IMR-90 (cell line): ENCODE measurements around the gene TMCO1. TPM values are rescaled to one million over a fixed set of nuclear protein-coding genes. Genes with fewer than 3 reads are reported as not detected.
A peak's percentile ranks its signal among the peaks of the same experiment; 100 is the strongest.

Experiments used
- ATAC-seq: fragments of 200-7000 bp; cut with Tn5 transposase; 2 replicates; pipeline ENCODE4 v1.9.1; 2020; ENCODE audit warnings: low read depth, mild to moderate bottlenecking, moderate library complexity
- BruUV-seq: library from RNA; stranded (reverse); fragments of 400-500 nt; replicated peaks from 2 replicates; lab custom pipeline; 2021; lab: Mats Ljungman, UMichigan
- CTCF ChIA-PET: fragments of 300-600 bp; formaldehyde crosslinking; extraction: SDS; loops from one replicate; lab custom pipeline; 2021; ENCODE audit warnings: antibody characterized with exemption; lab: Yijun Ruan, JAX
- POLR2A ChIA-PET: fragments of 300-600 bp; sonication (Branson Sonifier 250); formaldehyde crosslinking; loops from one replicate; lab custom pipeline; 2022; ENCODE audit warnings: antibody characterized with exemption; ENCODE audit not compliant: unreplicated experiment; lab: Charles Lee
- DNase-seq: peaks from one replicate; pipeline ENCODE4 v3.0.0; 2013
- H2AFZ ChIP-seq: replicated peaks from 2 replicates; pipeline ENCODE3; 2013; ENCODE audit warnings: low read length, mild to moderate bottlenecking; ENCODE audit not compliant: poor library complexity
- H2AK5ac ChIP-seq: 2 replicates; pipeline ENCODE4 v1.6.1; 2013; ENCODE audit warnings: low read depth, low read length, inconsistent platforms
- H2AK9ac ChIP-seq: replicated peaks from 2 replicates; pipeline ENCODE3; 2013; ENCODE audit warnings: mild to moderate bottlenecking, low read depth, low read length, moderate library complexity; ENCODE audit not compliant: poor library complexity
- H2BK120ac ChIP-seq: 2 replicates; pipeline ENCODE4 v1.6.1; 2013; ENCODE audit warnings: low read depth, low read length, inconsistent platforms
- H2BK15ac ChIP-seq: 3 replicates; pipeline ENCODE4 v1.6.1; 2013; ENCODE audit warnings: low read depth, low read length, inconsistent platforms
- H2BK20ac ChIP-seq: 2 replicates; pipeline ENCODE4 v1.6.1; 2013; ENCODE audit warnings: low read depth, mild to moderate bottlenecking, inconsistent platforms, low read length, moderate library complexity
- H2BK5ac ChIP-seq: 2 replicates; pipeline ENCODE4 v1.6.1; 2013; ENCODE audit warnings: mild to moderate bottlenecking, low read depth, low read length, inconsistent platforms; ENCODE audit not compliant: poor library complexity, severe bottlenecking
- H3K14ac ChIP-seq: replicated peaks from 2 replicates; pipeline ENCODE4 v1.6.1; 2013; ENCODE audit warnings: low read depth, low read length, inconsistent platforms
- H3K18ac ChIP-seq: 2 replicates; pipeline ENCODE4 v1.6.1; 2013; ENCODE audit warnings: low read depth, low read length, control low read depth
- H3K23ac ChIP-seq: 2 replicates; pipeline ENCODE4 v1.6.1; 2013; ENCODE audit warnings: low read depth, low read length, inconsistent platforms
- H3K27ac ChIP-seq: 2 replicates; pipeline ENCODE4 v1.5.1; 2013; ENCODE audit warnings: mild to moderate bottlenecking, control low read depth, low read length; ENCODE audit not compliant: insufficient read depth
- H3K27me3 ChIP-seq: 2 replicates; pipeline ENCODE4 v1.6.1; 2013; ENCODE audit warnings: low read length; ENCODE audit not compliant: control insufficient read depth, insufficient read depth
- H3K36me3 ChIP-seq: 2 replicates; pipeline ENCODE4 v1.6.1; 2013; ENCODE audit warnings: low read length, mixed read lengths; ENCODE audit not compliant: control insufficient read depth, insufficient read depth
- H3K4ac ChIP-seq: 2 replicates; pipeline ENCODE4 v1.6.1; 2013; ENCODE audit warnings: low read depth, low read length, inconsistent platforms
- H3K4me1 ChIP-seq: 2 replicates; pipeline ENCODE4 v1.6.1; 2013; ENCODE audit warnings: low read length, mixed read lengths; ENCODE audit not compliant: control insufficient read depth, insufficient read depth
- H3K4me2 ChIP-seq: 2 replicates; pipeline ENCODE4 v1.6.1; 2013; ENCODE audit warnings: low read depth, mild to moderate bottlenecking, control low read depth, low read length, moderate library complexity
- H3K4me3 ChIP-seq: 2 replicates; pipeline ENCODE4 v1.5.1; 2013; ENCODE audit warnings: low read depth, mild to moderate bottlenecking, control low read depth, low read length, moderate library complexity; ENCODE audit not compliant: insufficient read depth
- H3K56ac ChIP-seq: 2 replicates; pipeline ENCODE4 v1.6.1; 2013; ENCODE audit warnings: low read length, inconsistent platforms; ENCODE audit not compliant: insufficient read depth; ENCODE audit errors: extremely low read depth
- H3K79me1 ChIP-seq, 2 experiments: 2 replicates each; pipeline ENCODE4 v1.6.1; 2013; ENCODE audit warnings: low read length in 2 of 2, inconsistent platforms in 1 of 2, low read depth in 1 of 2
- H3K9ac ChIP-seq: 2 replicates; pipeline ENCODE4 v1.6.1; 2013; ENCODE audit warnings: low read depth, low read length, control low read depth
- H3K9me1 ChIP-seq: 2 replicates; pipeline ENCODE4 v1.6.1; 2013; ENCODE audit warnings: low read length, inconsistent platforms; ENCODE audit not compliant: insufficient read depth
- H3K9me3 ChIP-seq: 2 replicates; pipeline ENCODE4 v1.6.1; 2013; ENCODE audit warnings: low read length; ENCODE audit not compliant: control insufficient read depth, insufficient read depth
- H4K20me1 ChIP-seq: 2 replicates; pipeline ENCODE4 v1.6.1; 2013; ENCODE audit warnings: low read length, inconsistent platforms; ENCODE audit not compliant: insufficient read depth
- H4K5ac ChIP-seq: 2 replicates; pipeline ENCODE4 v1.6.1; 2013; ENCODE audit warnings: mild to moderate bottlenecking, low read depth, low read length, control low read depth
- H4K8ac ChIP-seq, 2 experiments: 2 replicates each; pipeline ENCODE4 v1.6.1; 2013; ENCODE audit warnings: low read depth in 2 of 2, low read length in 2 of 2, control low read depth in 1 of 2, inconsistent platforms in 1 of 2
- H4K91ac ChIP-seq: 2 replicates; pipeline ENCODE4 v1.6.1; 2013; ENCODE audit warnings: low read depth, low read length, inconsistent platforms; ENCODE audit not compliant: insufficient read depth
- CTCF ChIP-seq: conservative IDR thresholded peaks from 2 replicates; pipeline ENCODE4 v1.5.1; 2012; ENCODE audit warnings: mild to moderate bottlenecking, low read depth, low read length, improper control_type of control experiment
- MAZ ChIP-seq: IDR thresholded peaks from 2 replicates; pipeline ENCODE4 v1.6.1; 2012; ENCODE audit warnings: low read depth, mild to moderate bottlenecking, low read length, improper control_type of control experiment, moderate library complexity, borderline replicate concordance
- POLR2A ChIP-seq: IDR thresholded peaks from 2 replicates; pipeline ENCODE4 v1.6.1; 2012; ENCODE audit warnings: mild to moderate bottlenecking, low read depth, low read length
- WGBS, 2 experiments: methylation state at CpG; one replicate each; pipeline versions ENCODE4 v1.1.5 to v1.1.7; 2013; ENCODE audit warnings: missing lambda C conversion rate in 2 of 2; ENCODE audit not compliant: insufficient read length in 1 of 2; ENCODE audit errors: extremely low coverage in 2 of 2; 5-methylcytosine and 5-hydroxymethylcytosine counted together
- dilution Hi-C: fragments of 300-500 bp; cut with HindIII; formaldehyde crosslinking; loops from one replicate; pipeline ENCODE4 v1.14.3; 2018; ENCODE audit warnings: low sequenced_read_pairs; ENCODE audit not compliant: unreplicated experiment
- in situ Hi-C: fragments of 300-500 bp; cut with MboI; formaldehyde crosslinking; loops from 3 replicates; pipeline ENCODE4 v1.14.3; 2019; ENCODE audit warnings: low sequenced_read_pairs, inconsistent platforms, mixed read lengths
- intact Hi-C: fragments of 100-400 bp; cut with micrococcal nuclease; formaldehyde crosslinking; loops from 2 replicates; pipeline ENCODE4 v1.10.0; 2022
- polyA plus RNA-seq, 3 experiments: library from polyadenylated mRNA; depleted of rRNA; stranded (reverse); fragments of >200 nt; gene quantifications; 2 replicates each; pipeline ENCODE4 v1.2.3, GENCODE V29; 2012; ENCODE audit warnings: low replicate concordance in 1 of 3
- total RNA-seq: library from RNA; depleted of rRNA; stranded (reverse); fragments of >200 nt; gene quantifications from 2 replicates; pipeline ENCODE4 v1.2.3, GENCODE V29; 2012

The TMCO1 gene
- total and polyA plus RNA-seq, 2 of the 4 experiments (the other 2 are of a cell fraction), result 86.4 to 113 TPM

GRCh38 chr1:165697881-165698760, 70.5 kb downstream of the TMCO1 start, which contains the start of gene ALDH9A1:
ALDH9A1 (minus strand) TSS chr1:165698562; CDS start chr1:165698558, 4 bp downstream.
- H2BK15ac ChIP-seq, result peak within 1 kb of the TSS; percentile 17; the same call in 1 of the 3 replicates
- H3K23ac ChIP-seq, result peak within 1 kb of the TSS; percentile 96
- no peaks in the 10 kb centered on the region for H3K36me3 ChIP-seq
- peak within 1 kb of the TSS; percentile 70 for H3K4me3 ChIP-seq
- no peaks in the 10 kb centered on the region for H3K9me1 ChIP-seq
- no peaks in the 10 kb centered on the region for H3K4me1 ChIP-seq
- peak within 1 kb of the TSS; percentile 64; the same call in 1 of the 2 replicates for H3K56ac ChIP-seq
- WGBS, 2 experiments, result 0% methylated on average over 13 of the region's 65 CpGs; no CpG with 5 or more reads in 1 of the 2 experiments
- CTCF ChIA-PET, result interaction anchor here (0.6 to 0.9 kb wide), 5 partner anchors 10 to 209 kb away, joined by 3 read pairs; no protein-coding TSS in a partner anchor
- peak within 1 kb of the TSS; percentile 88 for H2BK120ac ChIP-seq
- H3K9me3 ChIP-seq, result no peaks in the 10 kb centered on the region
- peak within 1 kb of the TSS; percentile 80 for H3K18ac ChIP-seq
- H3K27ac ChIP-seq, result peak within 1 kb of the TSS; percentile 94
- H2BK5ac ChIP-seq, result peak within 1 kb of the TSS; percentile 91
- POLR2A ChIA-PET, result interaction anchor here (0.6 kb wide), 3 partner anchors 58 to 193 kb away, joined by 3 to 4 read pairs (median 3); no protein-coding TSS in a partner anchor
- BruUV-seq, result no TSS peak
- peak within 1 kb of the TSS; percentile 84 for H4K5ac ChIP-seq
- intact Hi-C loops (loop anchor here (1.0 kb wide), 3 partner anchors 66 to 97 kb away; partner anchors contain the start of gene TMCO1), dilution Hi-C loops (no loop called here), in situ Hi-C loops (no loop called here)
- peak within 1 kb of the TSS; percentile 93 for H3K4ac ChIP-seq
- H3K79me1 ChIP-seq, result peaks cover 2 to 27% of the 10 kb centered on the region in 2 experiments; a peak in 3 of 4 replicates
- no peaks in the 10 kb centered on the region for H3K27me3 ChIP-seq
- H3K14ac ChIP-seq, result peak within 1 kb of the TSS; percentile 94
- peak within 1 kb of the TSS; percentile 47 for H4K91ac ChIP-seq
- H4K20me1 ChIP-seq, result no peaks in the 10 kb centered on the region
- DNase-seq (peak; percentile 76), ATAC-seq (peak; percentile 96)
- H3K4me2 ChIP-seq, result peak within 1 kb of the TSS; percentile 96
- peak within 1 kb of the TSS; percentile 29; the same call in 1 of the 2 replicates for H2AK5ac ChIP-seq
- H4K8ac ChIP-seq, result peak within 1 kb of the TSS; percentile 65 to 89
- TF ChIP-seq MAZ, result no peak; the same call in 1 of the 2 replicates
- TF ChIP-seq CTCF, result peak; percentile 23; the same call in 1 of the 2 replicates
- peak; percentile 61; the same call in 1 of the 2 replicates for TF ChIP-seq POLR2A
- peak within 1 kb of the TSS; percentile 69; the same call in 1 of the 2 replicates for H2BK20ac ChIP-seq
- H3K9ac ChIP-seq, result peak within 1 kb of the TSS; percentile 87
- H2AFZ ChIP-seq, result peak within 1 kb of the TSS; percentile 96
- H2AK9ac ChIP-seq, result peak within 1 kb of the TSS; percentile 82
